Activated CD4-positive, CD25-positive, alpha-beta regulatory T cell treated with anti-CD3 and anti-CD28 coated beads, Interleukin-2, amount 50 U/mL, for 72 hours (primary cell): ENCODE measurements around the gene ENTR1.

Experiments used
- DNase-seq: peaks from one replicate; pipeline ENCODE4 v3.0.0; 2021

ENTR1 gene

GRCh38 chr9:136358888-136359287 lies 51.5 kb downstream of the ENTR1 start:
- DNase-seq: no peak

DNA sequence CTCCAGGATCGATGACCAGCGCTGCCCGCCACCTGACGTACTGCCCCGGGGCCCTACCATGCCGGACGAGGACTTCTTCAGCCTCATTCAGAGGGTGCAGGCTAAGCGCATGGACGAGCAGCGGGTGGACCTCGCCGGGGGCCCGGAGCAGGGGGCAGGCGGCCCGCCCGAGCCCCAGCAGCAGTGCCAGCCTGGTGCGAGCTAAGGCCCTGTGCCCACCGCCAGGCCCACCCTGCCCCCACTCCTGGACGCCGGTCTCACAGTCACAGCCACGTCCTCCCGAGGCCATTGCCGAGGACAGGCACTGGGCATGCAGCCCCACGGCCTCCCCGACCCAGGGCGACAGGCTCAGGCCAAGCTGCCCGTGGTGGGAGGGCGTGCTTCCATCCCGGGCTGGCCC lies 52.4 kb downstream of the ENTR1 start:
- no peak for DNase-seq

- DNase-seq: no peak
These were observed 53.1 kb downstream of the ENTR1 start for GRCh38 chr9:136357202-136357725.

DNA sequence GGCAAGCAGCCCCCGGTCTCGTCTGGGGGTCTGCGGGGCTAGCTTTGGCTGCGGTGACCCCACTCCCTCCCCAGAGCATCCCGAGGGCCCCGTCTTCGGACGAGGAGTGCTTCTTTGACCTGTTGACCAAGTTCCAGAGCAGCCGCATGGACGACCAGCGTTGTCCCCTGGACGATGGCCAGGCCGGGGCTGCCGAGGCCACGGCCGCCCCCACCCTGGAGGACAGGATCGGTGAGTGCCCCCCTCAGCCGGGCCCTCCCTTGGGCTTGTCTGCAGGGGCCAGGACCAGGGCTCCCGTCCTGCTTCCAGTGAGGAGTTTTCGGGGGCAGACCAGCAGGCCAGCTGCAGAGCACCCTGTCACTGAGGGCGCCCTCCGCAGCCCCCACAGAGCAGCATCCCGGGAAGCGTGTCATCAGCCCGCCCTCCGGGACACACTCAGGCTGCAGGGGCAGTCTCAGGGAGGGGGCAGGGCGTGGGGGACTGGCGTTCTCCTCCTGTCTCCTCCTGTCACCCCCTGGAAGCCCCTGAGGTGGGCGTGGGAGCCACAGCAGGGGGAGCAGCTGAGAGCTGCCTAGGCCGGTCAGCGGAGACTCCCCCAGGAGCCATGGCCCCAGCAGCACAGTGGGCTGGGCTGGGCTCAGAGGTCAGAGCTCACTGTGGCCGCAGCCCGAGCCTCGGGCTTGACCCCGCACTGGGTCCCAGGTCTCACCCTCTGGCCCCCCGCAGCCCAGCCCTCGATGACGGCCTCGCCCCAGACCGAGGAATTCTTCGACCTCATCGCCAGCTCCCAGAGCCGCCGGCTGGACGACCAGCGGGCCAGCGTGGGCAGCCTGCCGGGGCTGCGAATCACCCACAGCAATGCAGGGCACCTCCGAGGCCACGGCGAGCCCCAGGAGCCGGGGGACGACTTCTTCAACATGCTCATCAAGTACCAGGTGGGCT lies 54.5 kb downstream of the ENTR1 start:
- DNase-seq: no peak

DNA sequence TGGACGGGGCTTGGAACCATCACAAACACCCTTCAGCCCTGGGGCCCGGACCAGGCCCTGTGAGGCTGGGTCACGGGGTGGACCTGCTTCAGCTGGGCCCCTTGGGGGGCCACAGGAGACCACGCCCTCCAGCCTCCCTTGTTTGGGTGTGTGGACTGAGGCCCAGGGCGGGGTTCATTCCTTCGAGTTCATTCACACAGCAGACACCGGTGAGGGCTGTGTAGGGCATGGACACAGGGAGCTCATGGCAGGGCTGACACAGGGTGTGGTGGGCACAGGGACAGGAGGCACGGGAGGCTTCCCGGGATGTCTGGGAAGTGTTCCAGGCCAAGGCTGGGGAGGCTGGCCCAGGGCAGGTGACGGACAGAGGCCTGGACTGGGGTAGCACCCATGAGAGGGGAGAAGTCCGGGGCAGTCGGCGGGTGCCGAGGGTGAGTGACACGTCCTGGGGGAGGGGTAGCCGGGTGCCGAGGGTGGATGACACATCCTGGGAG lies 55.8 kb downstream of the ENTR1 start:
- DNase-seq: no peak

DNA sequence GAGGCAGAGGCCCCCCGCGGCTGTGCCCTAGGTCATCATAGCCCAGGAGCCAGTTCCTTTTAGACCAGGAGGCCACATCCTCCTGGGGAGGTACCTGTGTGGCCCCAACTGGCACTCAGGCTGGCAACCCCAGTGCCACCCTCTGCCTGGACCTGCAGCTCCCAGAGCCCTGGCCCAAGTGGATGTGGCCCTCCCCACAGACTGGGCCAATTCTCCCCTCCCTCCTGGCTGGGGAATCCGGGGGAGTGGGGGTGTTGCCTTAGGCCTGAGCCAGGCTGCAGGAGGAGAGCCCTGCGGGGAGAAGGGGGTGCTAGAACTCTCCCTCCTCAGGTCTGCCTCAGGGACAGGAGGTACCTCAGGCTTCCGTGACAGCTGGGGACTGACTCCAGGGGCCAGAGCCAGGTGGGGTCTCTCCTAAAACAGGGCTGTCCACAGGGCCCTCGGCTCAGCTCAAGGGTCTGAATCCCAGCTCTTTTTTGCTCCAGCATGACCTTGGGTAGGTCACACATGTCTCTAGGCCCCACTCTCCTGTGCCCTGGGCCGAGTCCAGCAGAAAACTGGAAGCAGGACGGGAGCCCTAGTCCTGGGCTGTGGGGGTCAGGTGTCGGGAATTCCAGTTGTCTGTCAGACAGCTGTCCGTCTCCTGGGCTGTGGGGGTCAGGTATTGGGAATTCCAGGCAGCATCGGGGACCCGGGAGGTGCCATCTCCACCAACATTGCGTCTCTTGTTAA lies 56.5 kb downstream of the ENTR1 start:
- DNase-seq: no peak

GRCh38 chr9:136353088-136353487 lies 57.3 kb downstream of the ENTR1 start:
- DNase-seq: no peak

DNA sequence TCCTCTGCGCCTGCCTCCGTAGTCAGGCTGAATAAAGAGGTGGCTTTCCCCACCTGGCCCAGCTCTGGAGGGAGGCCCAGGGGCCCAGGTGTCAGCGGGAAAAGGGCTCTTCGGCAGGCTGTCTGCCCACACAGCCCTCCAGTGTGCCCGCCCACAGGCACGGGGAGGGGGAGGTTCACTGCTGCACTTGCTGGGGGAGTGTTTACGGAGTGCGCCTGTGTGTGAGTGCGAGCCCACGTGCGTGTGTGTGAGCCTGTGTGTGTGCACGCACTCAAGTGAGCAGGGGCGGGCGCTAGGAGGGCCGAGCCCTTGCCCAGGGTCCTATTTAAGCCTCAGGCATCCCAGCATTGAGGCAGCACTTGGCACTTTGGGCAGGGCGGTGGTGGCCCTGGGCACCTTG lies 57.7 kb downstream of the ENTR1 start:
- DNase-seq: no peak
